Fibroblast of skin of left quadriceps (primary cell): ENCODE results near the gene KCND3.

Experiments used
- DNase-seq, 2 experiments: peaks; one replicate each; pipeline ENCODE4 v3.0.0-alpha.2; 2013; ENCODE audit warnings: low read depth in 2 of 2

KCND3 gene

DNA sequence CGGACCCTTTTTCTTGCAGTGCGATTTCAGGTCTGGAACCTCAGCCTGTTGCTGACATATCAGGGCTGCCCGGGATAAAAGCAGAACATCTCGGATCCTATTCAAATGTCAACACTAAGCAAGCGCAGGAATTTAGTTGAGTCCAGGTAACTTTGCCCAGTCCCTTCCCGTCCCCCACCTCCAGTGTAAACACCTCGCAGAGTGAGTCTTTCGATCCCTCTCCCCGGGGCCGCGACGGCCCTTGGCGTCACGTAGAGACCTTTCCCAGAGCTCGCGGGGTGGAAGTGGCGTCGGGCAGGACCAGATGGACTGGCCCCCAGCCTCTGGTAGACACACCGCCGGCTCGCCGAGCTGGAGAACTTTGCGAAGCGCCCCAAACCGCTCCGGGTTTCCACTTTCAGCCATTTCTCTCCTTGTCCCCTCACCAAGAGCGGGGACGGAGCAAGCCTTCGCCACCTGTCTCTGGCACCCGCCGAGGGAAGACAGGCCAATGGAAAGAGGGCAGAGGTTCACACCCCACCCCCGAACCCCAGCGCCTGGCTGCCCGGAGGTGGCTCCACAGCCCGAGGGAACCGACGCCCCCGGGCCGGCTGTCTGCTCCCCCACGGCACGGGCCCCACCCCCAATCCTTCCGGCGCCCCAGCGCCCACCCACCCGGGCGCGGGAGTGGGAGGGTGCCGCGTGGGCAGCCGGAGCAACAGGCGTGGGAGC is 570 bp downstream of the KCND3 start:
- no peak for DNase-seq

DNA sequence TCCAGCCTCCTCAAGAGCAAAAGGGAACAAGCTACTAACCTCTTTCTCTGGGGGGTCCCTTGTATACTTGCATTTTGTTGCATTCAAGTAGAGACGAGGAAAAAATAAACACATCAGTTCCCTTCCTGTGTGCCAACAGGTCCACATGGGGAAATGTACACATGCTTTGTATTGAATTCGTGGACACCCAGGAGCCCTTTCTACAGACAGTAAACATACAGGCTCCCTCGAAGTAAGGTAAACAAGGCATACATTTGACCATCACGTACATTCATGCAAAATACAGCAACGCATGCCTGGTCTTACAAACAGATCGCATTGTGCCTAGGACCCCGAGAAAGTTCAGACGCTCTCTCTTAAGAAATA is 1.1 kb downstream of the KCND3 start:
- DNase-seq, result no peak

DNA sequence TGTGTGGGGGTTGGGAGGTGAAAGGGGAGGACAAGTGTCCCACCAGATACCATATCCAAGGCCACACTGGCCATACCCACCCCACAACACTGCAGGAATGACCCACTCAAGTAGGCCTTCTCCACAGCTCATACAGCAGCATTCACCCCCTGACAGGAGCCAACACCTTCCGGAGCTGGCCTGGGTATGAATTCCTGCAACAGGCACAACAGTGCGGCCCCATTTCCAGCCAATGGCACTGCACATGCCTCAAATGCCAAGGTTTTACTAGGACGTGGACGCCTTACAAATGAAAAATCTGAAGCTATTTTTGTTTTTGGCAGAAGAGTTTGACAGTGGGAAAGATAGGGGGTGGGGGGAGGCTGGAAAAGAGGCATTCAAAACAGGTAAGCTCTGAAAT is 2.0 kb downstream of the KCND3 start:
- no peak for DNase-seq

DNA sequence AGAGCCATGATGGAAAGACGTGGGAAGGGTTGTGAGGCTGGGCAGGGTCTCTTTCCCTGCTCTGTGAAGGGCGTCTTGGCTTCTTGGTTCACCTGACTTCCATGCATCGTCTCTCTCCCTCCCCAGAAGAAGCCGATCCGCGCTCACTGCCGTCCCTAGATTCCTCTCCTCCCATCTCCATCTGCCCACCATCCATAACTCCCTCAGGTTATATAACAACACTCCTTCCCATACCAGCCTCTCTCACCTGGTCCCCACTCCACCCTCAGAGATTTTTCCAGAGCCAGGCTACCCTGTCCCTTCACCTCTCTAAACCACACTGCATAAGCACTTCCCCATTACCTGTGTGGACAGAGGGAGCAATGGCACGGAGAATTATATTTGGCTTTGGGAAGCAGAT is 6.0 kb downstream of the KCND3 start:
- no peak for DNase-seq

DNA sequence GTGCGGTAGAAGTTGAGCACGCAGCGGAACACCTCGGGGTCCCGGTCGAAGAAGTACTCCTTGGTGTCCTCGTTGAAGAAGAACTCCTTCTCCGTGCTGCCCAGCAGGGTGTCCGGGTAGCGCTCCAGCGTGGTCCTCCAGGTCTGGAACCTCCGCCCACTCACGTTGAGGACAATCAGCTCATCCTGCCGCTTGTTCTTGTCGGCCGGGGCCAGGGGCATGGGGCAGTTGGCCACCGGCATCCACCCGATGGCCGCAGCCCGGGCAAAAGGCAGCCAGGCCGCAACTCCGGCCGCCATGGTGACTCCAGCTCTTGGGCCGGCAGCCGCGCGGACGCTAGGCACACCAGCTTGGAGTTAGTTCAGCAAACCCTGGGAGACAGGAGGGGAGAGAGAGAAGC is 7.0 kb downstream of the KCND3 start:
- DNase-seq, result no peak

DNA sequence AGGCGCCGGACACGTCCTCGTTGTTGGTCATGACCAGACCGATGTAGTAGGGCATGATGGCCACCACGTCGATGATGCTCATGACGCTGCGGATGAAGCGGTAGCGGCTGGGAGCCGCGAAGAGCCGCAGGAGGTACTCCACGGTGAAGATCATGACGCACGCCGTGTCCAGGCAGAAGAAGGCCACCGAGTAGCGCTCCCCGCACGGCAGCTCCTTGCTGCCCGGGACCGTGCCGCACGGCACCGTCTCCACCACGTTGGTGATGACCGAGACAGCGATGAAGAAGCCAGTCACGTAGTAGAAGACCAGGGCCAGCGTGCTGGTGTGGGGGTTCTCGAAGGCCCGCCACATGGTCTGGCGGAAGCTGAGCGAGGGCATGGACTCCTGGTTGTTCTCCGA is 7.6 kb downstream of the KCND3 start:
- no peak for DNase-seq

DNA sequence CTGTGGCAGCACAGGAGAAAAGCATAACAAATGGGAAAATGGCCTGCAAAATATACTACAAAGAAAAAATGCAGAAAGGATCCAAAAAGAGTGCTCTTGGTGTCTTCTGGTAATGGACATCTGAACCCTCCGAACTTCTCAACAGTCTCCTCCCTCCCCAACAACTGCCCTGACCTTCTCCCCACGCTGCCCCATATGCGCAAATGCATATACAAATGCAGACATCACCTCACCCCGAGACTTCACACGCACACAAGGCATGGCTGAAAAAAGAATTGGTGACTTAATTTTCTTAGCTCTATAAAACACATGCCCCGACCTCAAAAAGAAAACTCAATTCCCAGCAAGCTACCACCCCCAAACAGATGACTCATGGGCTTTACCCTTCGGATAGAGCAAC is 8.4 kb downstream of the KCND3 start:
- DNase-seq, result no peak

DNA sequence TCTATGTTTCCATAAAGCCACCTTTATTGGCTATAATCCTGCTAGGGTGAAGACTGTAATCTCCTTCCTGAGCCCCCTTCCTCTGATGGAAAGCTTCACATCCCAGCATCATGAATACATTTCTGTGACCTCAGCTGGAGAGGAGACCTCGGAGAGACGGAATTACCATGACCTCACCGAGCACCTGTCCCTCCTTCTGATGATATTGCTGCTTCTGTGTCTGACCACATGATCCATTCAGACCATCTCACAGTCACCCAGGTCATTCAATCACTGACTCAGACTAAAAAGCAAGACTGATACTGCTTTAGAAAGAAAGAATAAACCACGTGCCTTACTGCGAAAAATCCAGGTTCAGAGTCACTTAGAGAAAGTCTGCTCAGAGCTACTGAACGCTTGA is 8.8 kb downstream of the KCND3 start:
- DNase-seq, result no peak

DNA sequence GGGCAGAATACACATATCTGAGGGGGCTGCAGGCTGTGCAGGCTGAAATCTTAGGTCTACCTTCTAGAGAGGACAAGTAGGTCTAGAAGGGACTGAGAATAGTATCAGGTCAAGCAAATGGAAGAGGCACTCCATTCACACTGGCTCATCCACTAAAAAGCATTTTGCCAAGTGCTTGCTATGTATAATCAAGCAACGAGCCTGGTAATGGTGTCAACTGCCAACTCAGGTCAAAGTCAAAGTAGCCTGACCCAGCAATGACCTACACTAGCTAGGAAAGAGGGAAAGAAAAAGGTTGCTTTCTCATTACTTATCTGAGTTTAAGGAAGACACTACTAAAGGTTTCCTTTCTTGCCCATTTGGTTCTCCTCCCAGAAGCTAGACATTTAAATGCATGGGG is 10.8 kb downstream of the KCND3 start:
- DNase-seq, result no peak

DNA sequence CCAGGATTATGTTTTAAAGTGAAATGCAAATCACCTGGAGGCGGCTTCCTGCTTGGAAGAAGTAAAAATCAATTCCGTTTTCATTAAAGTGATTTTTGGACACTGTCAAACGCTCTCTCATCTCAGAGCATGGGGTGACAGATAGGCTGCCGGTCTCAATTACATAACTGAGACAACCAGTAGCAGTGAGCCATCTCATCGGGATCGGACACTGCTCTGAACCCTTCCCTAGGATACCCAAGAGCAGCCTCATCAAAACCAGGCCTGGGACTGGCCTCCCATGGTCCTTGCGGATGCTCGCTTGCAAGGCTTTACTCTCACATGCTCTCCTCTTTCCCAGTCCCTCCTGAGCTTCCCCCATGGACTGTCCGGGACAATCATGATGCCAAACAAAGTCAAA is 12.1 kb downstream of the KCND3 start:
- no peak for DNase-seq

DNA sequence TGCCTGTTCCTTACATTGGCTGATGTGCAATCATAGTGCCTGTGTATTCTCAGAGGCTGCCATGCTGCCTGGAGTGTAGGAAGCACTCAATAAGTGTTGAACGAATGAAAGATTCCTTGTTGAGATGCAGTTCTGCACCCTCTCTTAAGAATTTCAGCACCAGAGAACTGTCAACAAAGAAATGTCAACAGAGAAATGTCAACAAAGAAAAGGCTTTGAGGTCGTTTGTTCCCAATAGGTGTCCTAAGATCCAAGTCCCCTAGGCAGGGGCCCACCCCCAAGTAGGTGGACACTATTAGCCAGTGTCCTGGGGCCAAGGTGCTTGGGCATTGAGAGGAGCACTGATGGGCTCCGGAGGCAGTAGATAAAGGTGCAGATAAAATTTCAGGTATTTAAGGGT is 12.6 kb downstream of the KCND3 start:
- DNase-seq, result no peak

DNA sequence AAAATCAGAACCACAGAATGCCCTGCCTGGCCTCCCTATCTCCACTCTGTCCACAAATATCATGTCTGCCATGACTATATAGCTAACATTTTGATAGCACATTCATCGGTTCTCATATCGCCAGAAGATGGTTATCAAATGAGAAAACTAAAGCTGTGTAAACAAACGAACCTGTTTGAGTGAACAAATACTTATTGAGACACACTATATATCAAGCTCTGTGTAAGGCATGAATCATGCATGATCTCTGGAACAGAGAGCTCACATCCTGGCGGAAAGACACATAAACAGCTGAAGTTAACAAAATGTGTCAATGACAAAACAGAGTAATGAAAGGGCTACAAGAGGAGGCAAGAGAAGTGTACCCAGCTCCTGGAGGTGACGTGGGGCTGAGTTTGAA is 13.1 kb downstream of the KCND3 start:
- no peak for DNase-seq

DNA sequence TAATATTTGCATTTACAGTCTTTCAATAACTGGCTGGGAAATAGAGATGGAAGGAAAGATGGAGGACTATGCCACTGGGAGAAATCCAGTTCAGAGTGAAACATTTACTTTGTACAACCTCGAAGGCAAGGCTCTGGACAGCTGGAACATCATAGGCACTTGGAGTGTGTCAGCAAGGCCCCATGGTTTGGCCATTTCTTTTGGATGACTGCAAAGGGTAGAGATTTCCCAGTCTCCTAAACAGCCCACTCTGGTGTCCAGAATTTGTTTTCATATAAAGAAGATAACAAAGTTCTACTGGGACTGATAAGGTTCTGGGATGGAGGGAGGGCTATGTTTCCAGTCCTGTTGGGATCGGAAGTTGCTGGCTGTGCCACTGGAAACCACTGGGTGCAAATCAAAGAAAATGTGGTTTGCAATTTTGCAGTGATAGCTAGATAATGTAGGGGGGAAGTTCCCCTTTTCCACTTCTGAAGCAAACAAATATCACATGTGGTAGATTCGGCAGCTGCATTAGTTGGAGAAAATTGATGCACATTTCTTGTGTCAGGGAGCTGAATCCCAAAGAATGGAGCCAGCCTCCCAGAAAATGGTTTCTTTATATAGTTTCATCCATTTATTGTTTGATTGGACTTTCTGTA is 16.2 kb downstream of the KCND3 start:
- no peak for DNase-seq

DNA sequence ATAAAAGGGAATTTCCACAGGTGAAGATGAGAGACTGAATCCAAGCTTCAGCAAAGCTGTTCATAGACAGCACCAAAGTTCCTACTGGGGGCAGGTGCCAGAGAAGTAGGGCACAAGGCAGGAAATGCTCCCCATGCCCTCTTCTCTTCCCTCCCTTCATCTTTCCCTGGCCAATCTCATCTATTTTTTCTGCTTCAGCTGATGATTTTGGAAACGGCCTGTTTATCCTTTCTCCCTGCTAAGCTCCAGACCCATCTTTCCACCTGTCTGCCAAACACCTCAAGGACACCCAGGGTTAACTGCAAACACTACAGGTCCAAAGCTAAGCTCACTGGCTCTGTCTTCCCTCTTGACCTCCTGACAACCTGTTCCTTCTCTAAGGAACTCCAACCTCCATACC is 18.1 kb downstream of the KCND3 start:
- no peak for DNase-seq

DNA sequence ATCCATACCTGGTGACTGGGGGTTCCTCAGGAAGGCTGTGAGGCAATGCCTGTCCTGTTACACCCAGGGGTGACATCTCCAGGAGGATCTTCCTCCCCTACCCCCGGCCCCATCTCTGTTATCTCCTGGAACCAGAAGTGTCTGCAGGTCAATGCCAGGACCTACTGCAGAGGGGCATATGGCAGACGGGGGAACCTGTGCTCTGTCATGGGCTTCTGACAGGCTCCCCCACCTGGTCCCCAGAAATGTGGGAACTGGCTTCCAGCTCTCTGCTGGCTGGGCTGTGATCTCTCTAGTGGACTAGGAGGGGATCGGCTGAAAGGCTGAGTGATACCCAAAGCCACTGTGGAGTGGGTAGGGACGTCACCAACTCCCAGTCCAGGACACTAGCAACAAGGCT is 21.0 kb downstream of the KCND3 start:
- no peak for DNase-seq

DNA sequence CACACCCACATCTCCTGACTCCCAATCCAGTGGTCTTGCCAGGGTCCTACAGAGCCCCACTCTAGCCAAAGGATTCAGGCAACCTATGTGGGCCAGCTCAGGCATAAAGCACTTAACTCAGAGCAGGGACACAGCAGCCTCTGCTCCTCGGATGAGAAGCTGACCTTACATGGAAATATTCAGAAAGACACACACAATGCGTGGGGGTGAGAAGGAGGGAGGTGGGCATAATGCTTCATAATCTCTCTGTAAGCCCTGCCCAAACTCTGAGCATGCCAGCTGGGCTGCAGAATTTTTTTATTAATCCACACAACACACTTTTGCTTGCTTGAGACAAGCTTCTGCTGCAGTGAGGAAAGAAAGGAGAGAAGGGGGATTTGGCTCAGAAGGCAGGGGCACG is 21.6 kb downstream of the KCND3 start:
- DNase-seq, result no peak

DNA sequence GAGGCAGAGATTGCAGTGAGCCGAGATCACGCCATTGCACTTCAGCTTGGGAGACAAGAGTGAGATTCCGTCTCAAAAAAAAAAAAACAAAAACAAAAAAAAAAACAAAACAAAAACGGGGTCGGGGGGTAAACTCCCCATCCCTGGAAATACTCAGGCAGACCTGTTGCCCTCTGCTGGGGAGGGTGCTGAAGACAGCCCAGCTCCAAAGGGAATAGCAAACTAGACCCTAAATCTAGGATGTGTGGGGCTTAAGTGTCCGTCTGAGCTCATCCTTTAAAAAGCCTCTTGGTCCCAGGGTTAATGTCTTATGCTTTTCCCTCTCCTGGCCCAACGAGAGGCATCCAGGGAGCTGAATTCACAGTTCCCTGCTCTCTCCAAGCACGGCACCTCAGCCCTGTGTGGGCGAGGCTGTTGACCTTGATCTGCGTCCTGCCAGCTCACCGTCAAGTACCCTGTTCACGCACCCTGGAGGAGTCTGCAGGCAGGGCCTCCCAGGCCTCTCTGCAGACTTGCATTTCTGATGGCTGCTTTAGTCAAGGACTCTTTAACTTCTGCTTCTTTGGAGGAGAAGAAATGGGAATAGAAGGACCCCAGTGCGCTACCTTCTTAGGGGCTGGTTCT is 22.3 kb downstream of the KCND3 start:
- DNase-seq, result no peak

DNA sequence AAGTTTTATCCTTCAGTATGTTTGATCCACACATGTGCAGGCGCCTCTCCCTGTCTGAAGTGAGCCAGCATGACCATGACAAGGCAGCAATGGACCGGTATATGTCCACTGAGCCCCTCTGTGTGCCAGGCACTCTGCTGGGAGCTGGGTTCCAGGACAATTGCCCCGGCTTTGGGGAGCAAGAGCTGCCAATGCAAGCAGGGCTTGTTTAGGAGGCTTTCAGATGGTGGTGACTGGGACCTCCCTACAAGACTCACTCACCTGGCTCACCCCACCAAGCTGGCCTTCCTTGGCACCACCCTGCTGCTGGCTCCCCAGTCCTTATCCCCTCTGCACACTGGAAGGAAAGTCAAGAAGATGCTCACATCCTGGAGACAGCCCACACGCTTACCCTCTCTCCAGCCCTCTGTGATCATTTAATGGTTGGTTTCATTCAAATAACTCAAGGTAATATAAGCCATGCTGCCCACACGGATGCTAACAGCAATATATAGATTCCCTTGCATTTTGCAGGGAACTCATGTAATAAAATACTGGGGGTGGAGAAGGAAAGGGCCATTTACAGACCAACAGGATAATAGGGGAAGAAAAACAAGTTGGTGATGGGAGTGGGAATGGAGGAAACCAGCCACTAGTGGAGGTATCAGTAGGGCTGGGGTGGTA is 23.6 kb downstream of the KCND3 start:
- no peak for DNase-seq

DNA sequence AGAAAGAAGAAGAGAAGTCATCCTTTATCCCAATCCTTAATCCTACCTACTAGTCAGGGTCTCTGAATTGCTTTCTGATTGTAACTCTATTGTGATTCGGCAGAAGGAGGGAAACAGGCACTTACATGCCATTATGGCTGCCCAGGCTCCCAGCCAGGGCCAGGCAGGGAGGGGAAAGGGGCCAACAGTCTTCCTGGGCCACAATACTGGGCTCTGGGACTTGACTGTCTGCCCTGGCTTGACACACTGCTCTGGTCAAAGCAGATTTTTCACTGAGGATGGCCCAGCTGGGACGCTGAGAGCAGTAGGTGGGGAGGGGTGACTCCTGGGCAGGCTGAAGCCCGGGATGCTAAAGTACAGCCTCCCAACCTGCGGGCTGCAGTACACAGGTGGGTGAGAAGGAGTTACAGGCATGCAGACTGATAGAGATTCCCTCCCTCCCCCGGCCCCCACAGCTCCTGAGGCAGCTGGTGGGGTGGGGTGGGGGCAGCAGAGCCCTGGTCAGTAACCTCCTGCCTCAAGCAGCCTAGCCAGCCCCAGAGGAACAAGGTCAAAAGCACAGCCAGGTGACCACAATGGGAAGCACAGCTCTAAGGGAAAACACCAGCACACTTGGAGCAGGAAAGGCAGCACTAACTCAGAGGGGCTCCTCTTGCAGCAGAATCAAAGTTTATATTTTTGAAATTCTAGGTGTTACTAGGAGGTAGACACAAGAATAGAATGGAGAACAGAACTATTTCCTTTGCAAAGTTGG is 25.3 kb downstream of the KCND3 start:
- DNase-seq, result no peak

DNA sequence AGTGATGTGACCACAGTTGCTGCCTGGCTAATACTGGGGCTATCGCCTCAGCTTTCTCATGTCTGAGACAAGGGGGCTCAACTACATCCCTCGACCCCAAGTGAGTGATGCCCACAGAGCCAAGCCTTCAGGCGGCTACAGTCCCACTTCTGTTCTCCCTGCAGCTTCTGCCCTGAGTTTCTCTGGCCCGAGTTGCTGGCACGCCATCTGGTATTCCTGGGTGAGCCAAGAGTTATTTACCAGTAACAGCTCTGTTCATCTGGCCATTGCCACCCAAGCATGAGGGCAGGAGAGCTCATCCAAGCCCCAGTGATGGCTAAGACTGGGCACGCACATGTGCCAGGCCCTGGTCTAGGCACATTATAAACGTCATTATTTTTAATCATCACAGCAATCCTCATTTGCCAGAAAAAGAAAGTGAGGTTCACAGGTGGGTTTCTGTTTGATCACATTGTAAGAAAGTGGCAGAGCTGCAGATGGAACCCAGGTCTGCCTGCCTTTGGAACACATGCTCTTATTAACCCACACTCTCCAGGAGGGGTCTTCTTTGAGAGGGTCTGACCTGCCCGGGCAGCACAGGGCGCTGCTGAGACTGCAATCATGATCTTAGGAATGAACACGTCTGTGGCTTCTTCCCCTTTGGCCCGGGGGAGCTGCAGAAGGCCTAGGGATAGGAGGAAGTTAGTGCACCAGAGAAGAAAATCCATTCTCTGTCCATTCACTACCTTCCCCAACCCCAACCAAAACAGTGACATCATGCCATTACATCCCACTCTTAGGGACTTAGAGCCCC is 27.5 kb downstream of the KCND3 start:
- DNase-seq, result no peak

DNA sequence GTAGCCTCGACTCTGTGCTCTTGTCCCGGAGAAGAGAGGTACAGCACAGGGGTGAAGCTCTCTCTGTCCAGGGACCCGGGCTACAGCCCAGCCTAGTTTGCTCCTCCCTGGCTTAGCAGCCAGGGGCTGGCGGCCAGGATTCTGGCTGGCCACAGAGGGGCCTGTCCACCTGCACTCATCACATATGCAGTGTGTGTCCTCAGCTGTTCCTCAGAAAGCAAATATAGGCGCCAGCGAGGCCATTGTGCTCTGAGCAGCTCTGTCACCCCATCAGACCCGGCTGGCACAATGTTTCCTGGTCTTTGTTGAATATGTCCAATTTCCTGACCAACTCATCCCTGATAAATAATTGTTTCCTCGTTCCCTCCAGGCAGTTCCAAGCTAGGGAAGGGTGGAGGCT is 28.5 kb downstream of the KCND3 start:
- no peak for DNase-seq
